Islet of Langerhans (tissue), 1 donor: Measurements from ENCODE around the gene GALNT15.

Source experiments
- FAIRE-seq: peaks from one replicate; lab custom pipeline; 2011; peaks lifted over from hg19 to GRCh38; lab: Jason Lieb, UNC

Gene GALNT15

GRCh38 chr3:16252988-16253387 lies 78.5 kb downstream of the GALNT15 start:
- FAIRE-seq, result no peak

GRCh38 chr3:16253601-16254000 lies 79.1 kb downstream of the GALNT15 start:
- no peak for FAIRE-seq

GRCh38 chr3:16254916-16255315 lies 80.4 kb downstream of the GALNT15 start:
- FAIRE-seq, result no peak

- FAIRE-seq, result no peak
Observed at GRCh38 chr3:16255326-16255725, 80.8 kb downstream of the GALNT15 start.

GRCh38 chr3:16255726-16256125 lies 81.2 kb downstream of the GALNT15 start:
- no peak for FAIRE-seq

GRCh38 chr3:16257309-16257708 lies 82.8 kb downstream of the GALNT15 start:
- FAIRE-seq, result no peak

GRCh38 chr3:16258177-16258576 lies 83.7 kb downstream of the GALNT15 start:
- FAIRE-seq, result no peak

- no peak for FAIRE-seq
Observed at GRCh38 chr3:16258866-16259265, 84.4 kb downstream of the GALNT15 start.

GRCh38 chr3:16260046-16260445 lies 85.6 kb downstream of the GALNT15 start:
- FAIRE-seq, result no peak

GRCh38 chr3:16262174-16262573 lies 87.7 kb downstream of the GALNT15 start:
- FAIRE-seq, result no peak

- no peak for FAIRE-seq
Observed at GRCh38 chr3:16264174-16264707, 89.8 kb downstream of the GALNT15 start.

- peak; percentile 92 for FAIRE-seq
Observed at GRCh38 chr3:16264708-16265454, 90.4 kb downstream of the GALNT15 start, which contains the start of the genes DPH3 and OXNAD1. Gene DPH3 (minus strand): TSS chr3:16264943. CDS start chr3:16264876, 67 bp downstream. Gene OXNAD1 (plus strand): TSS chr3:16265212. CDS start chr3:16270953, 5,741 bp downstream.

GRCh38 chr3:16265455-16265786 lies 90.9 kb downstream of the GALNT15 start:
- no peak for FAIRE-seq

GRCh38 chr3:16266714-16267113 lies 92.2 kb downstream of the GALNT15 start:
- FAIRE-seq, result no peak

GRCh38 chr3:16270855-16271254 lies 96.4 kb downstream of the GALNT15 start:
- no peak for FAIRE-seq

GRCh38 chr3:16272588-16272987 lies 98.1 kb downstream of the GALNT15 start:
- FAIRE-seq, result no peak

- FAIRE-seq, result peak; percentile 66
Observed at GRCh38 chr3:16273867-16274266, 99.4 kb downstream of the GALNT15 start.

- FAIRE-seq, result no peak
Observed at GRCh38 chr3:16277471-16277870, 103.0 kb downstream of the GALNT15 start.

GRCh38 chr3:16279010-16279801 lies 104.7 kb downstream of the GALNT15 start:
- FAIRE-seq, result no peak

- no peak for FAIRE-seq
Observed at GRCh38 chr3:16280671-16281070, 106.2 kb downstream of the GALNT15 start.
